WERI-Rb-1 (cell line): ENCODE data around the gene TRMT112.

Source experiments
- DNase-seq: peaks from one replicate; pipeline ENCODE4 v3.0.0-alpha.2; 2020
- H3K27ac ChIP-seq: fragments of 250-450 bp; sonication (Bioruptor Pico); 2 replicates; pipeline ENCODE4 v1.5.1; 2020; ENCODE audit warnings: mild to moderate bottlenecking, moderate library complexity
- H3K27me3 ChIP-seq: fragments of 250-450 bp; sonication (Bioruptor Pico); 2 replicates; pipeline ENCODE4 v1.5.1; 2021; ENCODE audit warnings: mild to moderate bottlenecking, low read depth, moderate library complexity; ENCODE audit not compliant: insufficient read depth, severe bottlenecking
- H3K36me3 ChIP-seq: fragments of 250-450 bp; sonication (Bioruptor Pico); 2 replicates; pipeline ENCODE4 v1.5.1; 2020; ENCODE audit warnings: mild to moderate bottlenecking, moderate library complexity
- H3K4me3 ChIP-seq: 2 replicates; pipeline ENCODE4 v1.5.1; 2011; ENCODE audit warnings: low read depth, mild to moderate bottlenecking, control low read depth, low read length
- H3K9me3 ChIP-seq: fragments of 250-450 bp; sonication (Bioruptor Pico); 2 replicates; pipeline ENCODE4 v1.5.1; 2021; ENCODE audit warnings: mild to moderate bottlenecking, moderate library complexity; ENCODE audit not compliant: severe bottlenecking
- CTCF ChIP-seq: IDR thresholded peaks from 2 replicates; pipeline ENCODE4 v1.5.1; 2011; ENCODE audit warnings: low read depth, mild to moderate bottlenecking, control low read depth, inconsistent platforms, low read length

The TRMT112 gene

GRCh38 chr11:64338716-64339115 lies 21.4 kb upstream of the TRMT112 start:
- Histone ChIP-seq H3K36me3 (no peaks in the 10 kb centered on the region), H3K9me3 (no peaks in the 10 kb centered on the region), H3K27ac (no peak overlapping the region), H3K27me3 (no peaks in the 10 kb centered on the region), H3K4me3 (no peak overlapping the region)
- DNase-seq: no peak
- no peak for TF ChIP-seq CTCF

- Histone ChIP-seq H3K27ac (no peak overlapping the region), H3K9me3 (no peaks in the 10 kb centered on the region), H3K27me3 (no peaks in the 10 kb centered on the region), H3K4me3 (no peak overlapping the region), H3K36me3 (no peaks in the 10 kb centered on the region)
- no peak for TF ChIP-seq CTCF
- DNase-seq: no peak
Observed at GRCh38 chr11:64337538-64338249, 20.3 kb upstream of the TRMT112 start.

GRCh38 chr11:64334764-64335735 lies 17.7 kb upstream of the TRMT112 start:
- no peaks in the 10 kb centered on the region for H3K36me3 ChIP-seq
- no peaks in the 10 kb centered on the region for H3K27me3 ChIP-seq
- no peaks in the 10 kb centered on the region for H3K9me3 ChIP-seq
- TF ChIP-seq CTCF: no peak
- no peak overlapping the region for H3K4me3 ChIP-seq
- peak overlapping the region; percentile 40 for H3K27ac ChIP-seq
- DNase-seq: peak; percentile 97

GRCh38 chr11:64333556-64333955 lies 16.2 kb upstream of the TRMT112 start:
- H3K27ac ChIP-seq: no peak overlapping the region
- no peak for TF ChIP-seq CTCF
- H3K4me3 ChIP-seq: no peak overlapping the region
- H3K36me3 ChIP-seq: no peaks in the 10 kb centered on the region
- no peaks in the 10 kb centered on the region for H3K9me3 ChIP-seq
- DNase-seq: no peak
- no peaks in the 10 kb centered on the region for H3K27me3 ChIP-seq

- H3K9me3 ChIP-seq: no peaks in the 10 kb centered on the region
- H3K27ac ChIP-seq: no peak overlapping the region
- TF ChIP-seq CTCF: peak; percentile 77
- H3K4me3 ChIP-seq: no peak overlapping the region
- DNase-seq: peak; percentile 80
- no peaks in the 10 kb centered on the region for H3K27me3 ChIP-seq
- H3K36me3 ChIP-seq: no peaks in the 10 kb centered on the region
Observed at GRCh38 chr11:64331569-64332371, 14.4 kb upstream of the TRMT112 start.
